Measurements from ENCODE around the gene MCM9. TPM values are rescaled to one million over a fixed set of nuclear protein-coding genes. Genes with fewer than 3 reads are reported as not detected.
A peak's percentile ranks its signal among the peaks of the same experiment; 100 is the strongest.

The MCM9 gene
- total RNA-seq, 1 donor from 2014 or later, result 15.6 TPM

GRCh38 chr6:118780668-118781067, 154.3 kb downstream of the MCM9 start:
- Mint-ChIP-seq H3K4me3 (ENCODE audit: unreplicated experiment) (no peak overlapping the region), H3K36me3 (ENCODE audit: unreplicated experiment) (no peaks in the 10 kb centered on the region)

GRCh38 chr6:118776607-118777549, 158.1 kb downstream of the MCM9 start:
- H3K4me3 Mint-ChIP-seq (ENCODE audit: unreplicated experiment), result no peak overlapping the region
- H3K27ac Mint-ChIP-seq (ENCODE audit: unreplicated experiment), result no peak overlapping the region
- peaks cover 4% of the 10 kb centered on the region for H3K4me1 Mint-ChIP-seq (ENCODE audit: unreplicated experiment)
- DNase-seq (ENCODE audit: extremely low spot score, unreplicated experiment), result no peak
- no peaks in the 10 kb centered on the region for H3K9me3 Mint-ChIP-seq (ENCODE audit: unreplicated experiment)
- TF ChIP-seq CTCF (IDR thresholded peaks at IDR 0.05), result peak; percentile 84
- H3K36me3 Mint-ChIP-seq (ENCODE audit: unreplicated experiment), result no peaks in the 10 kb centered on the region
- H3K27me3 Mint-ChIP-seq (ENCODE audit: unreplicated experiment), result peaks cover 46% of the 10 kb centered on the region

More at GRCh38 chr6:118780668-118781067, 154.3 kb downstream of the MCM9 start:
- no peak for TF ChIP-seq CTCF (IDR thresholded peaks at IDR 0.05)
- Mint-ChIP-seq H3K4me1 (ENCODE audit: unreplicated experiment) (peaks cover 10% of the 10 kb centered on the region), H3K27ac (ENCODE audit: unreplicated experiment) (no peak overlapping the region), H3K9me3 (ENCODE audit: unreplicated experiment) (no peaks in the 10 kb centered on the region), H3K27me3 (ENCODE audit: unreplicated experiment) (peaks cover 29% of the 10 kb centered on the region)
- no peak for DNase-seq (ENCODE audit: extremely low spot score, unreplicated experiment)

GRCh38 chr6:118775381-118775780, 159.6 kb downstream of the MCM9 start:
- no peaks in the 10 kb centered on the region for H3K36me3 Mint-ChIP-seq (ENCODE audit: unreplicated experiment)
- no peak for TF ChIP-seq CTCF (IDR thresholded peaks at IDR 0.05)
- peaks cover 4% of the 10 kb centered on the region for H3K4me1 Mint-ChIP-seq (ENCODE audit: unreplicated experiment)
- no peak overlapping the region for H3K27ac Mint-ChIP-seq (ENCODE audit: unreplicated experiment)
- H3K4me3 Mint-ChIP-seq (ENCODE audit: unreplicated experiment), result no peak overlapping the region
- H3K27me3 Mint-ChIP-seq (ENCODE audit: unreplicated experiment), result peaks cover 41% of the 10 kb centered on the region
- no peaks in the 10 kb centered on the region for H3K9me3 Mint-ChIP-seq (ENCODE audit: unreplicated experiment)
- DNase-seq (ENCODE audit: extremely low spot score, unreplicated experiment), result no peak

GRCh38 chr6:118774581-118774980, 160.4 kb downstream of the MCM9 start:
- Mint-ChIP-seq H3K9me3 (ENCODE audit: unreplicated experiment) (no peaks in the 10 kb centered on the region), H3K27ac (ENCODE audit: unreplicated experiment) (no peak overlapping the region), H3K36me3 (ENCODE audit: unreplicated experiment) (no peaks in the 10 kb centered on the region), H3K4me1 (ENCODE audit: unreplicated experiment) (peaks cover 4% of the 10 kb centered on the region), H3K4me3 (ENCODE audit: unreplicated experiment) (no peak overlapping the region), H3K27me3 (ENCODE audit: unreplicated experiment) (peaks cover 34% of the 10 kb centered on the region)
- no peak for TF ChIP-seq CTCF (IDR thresholded peaks at IDR 0.05)
- no peak for DNase-seq (ENCODE audit: extremely low spot score, unreplicated experiment)

- Mint-ChIP-seq H3K36me3 (ENCODE audit: unreplicated experiment) (no peaks in the 10 kb centered on the region), H3K4me3 (ENCODE audit: unreplicated experiment) (no peak overlapping the region), H3K9me3 (ENCODE audit: unreplicated experiment) (no peaks in the 10 kb centered on the region), H3K27ac (ENCODE audit: unreplicated experiment) (no peak overlapping the region), H3K27me3 (ENCODE audit: unreplicated experiment) (peaks cover 30% of the 10 kb centered on the region), H3K4me1 (ENCODE audit: unreplicated experiment) (peaks cover 4% of the 10 kb centered on the region)
- no peak for DNase-seq (ENCODE audit: extremely low spot score, unreplicated experiment)
- no peak for TF ChIP-seq CTCF (IDR thresholded peaks at IDR 0.05)
Measured at GRCh38 chr6:118772886-118773285, 162.1 kb downstream of the MCM9 start.
